A549 (cell line): ENCODE results near the gene ELF2. TPM values are rescaled to one million over a fixed set of nuclear protein-coding genes. Genes with fewer than 3 reads are reported as not detected.
A peak's percentile ranks its signal among the peaks of the same experiment; 100 is the strongest.

Experiments
- ATAC-seq, 2 experiments: fragments of 200-7000 bp in 1 of 2; fragments of >200 bp in 1 of 2; cut with Nextera tagmentation in 1 of 2; cut with Tn5 transposase in 1 of 2; 3 replicates each; pipeline versions ENCODE4 v1.8.0 to v1.9.1; 2018 to 2020; ENCODE audit warnings: mild to moderate bottlenecking in 1 of 2, moderate library complexity in 1 of 2
- CTCF ChIA-PET: fragments of 300-600 bp; sonication (Branson Sonifier 250); formaldehyde crosslinking; extraction: SDS; loops from one replicate; lab custom pipeline; 2021; ENCODE audit warnings: antibody characterized with exemption, inconsistent platforms; lab: Yijun Ruan, JAX
- POLR2A ChIA-PET: fragments of 350-600 bp; formaldehyde crosslinking; extraction: SDS; loops from one replicate; lab custom pipeline; 2021; ENCODE audit warnings: antibody characterized with exemption, inconsistent platforms; lab: Yijun Ruan, JAX
- DNase-seq, 2 experiments: peaks; one replicate each; pipeline versions ENCODE4 v3.0.0 to v3.0.0-alpha.2; 2011 to 2016; ENCODE audit warnings: low read depth in 1 of 2, low spot score in 1 of 2
- FAIRE-seq: peaks from 2 replicates; lab custom pipeline; 2011; peaks lifted over from hg19 to GRCh38; lab: Jason Lieb, UNC
- H3K27ac ChIP-seq, 2 experiments: fragments of >200 bp; sonication (Bioruptor Twin); formaldehyde crosslinking; 3 replicates each; pipeline ENCODE4 v1.5.1; 2016 to 2017
- H3K4me1 ChIP-seq: fragments of >200 bp; sonication (Bioruptor Twin); formaldehyde crosslinking; 3 replicates; pipeline ENCODE4 v1.6.1; 2016
- H3K4me2 ChIP-seq: fragments of >200 bp; sonication (Bioruptor Twin); formaldehyde crosslinking; 3 replicates; pipeline ENCODE4 v1.6.1; 2016
- H3K4me3 ChIP-seq: fragments of >200 bp; sonication (Bioruptor Twin); formaldehyde crosslinking; 3 replicates; pipeline ENCODE4 v1.5.1; 2016
- H3K9me3 ChIP-seq: fragments of >200 bp; sonication (Bioruptor Twin); formaldehyde crosslinking; 3 replicates; pipeline ENCODE4 v1.6.1; 2016
- BHLHE40 ChIP-seq: IDR thresholded peaks from 2 replicates; pipeline ENCODE4 v1.6.1; 2012; ENCODE audit warnings: low read depth, low read length, inconsistent platforms
- CBX2 ChIP-seq: fragments of 200-600 bp; sonication (generic); IDR thresholded peaks from 2 replicates; pipeline ENCODE4 v1.6.1; 2016; ENCODE audit warnings: low read depth, mild to moderate bottlenecking, borderline replicate concordance
- CEBPB ChIP-seq, 2 experiments: fragments of >200 bp in 1 of 2; sonication (Bioruptor Twin) in 1 of 2; formaldehyde crosslinking in 1 of 2; IDR thresholded peaks; 2 replicates each; pipeline ENCODE4 v1.6.1; 2012 to 2016
- CHD2 ChIP-seq: fragments of 150-350 bp; IDR thresholded peaks from 2 replicates; pipeline ENCODE4 v1.6.1; 2014; ENCODE audit warnings: low read length; ENCODE audit not compliant: partially characterized antibody
- CHD4 ChIP-seq: fragments of 200-600 bp; sonication (generic); IDR thresholded peaks from 2 replicates; pipeline ENCODE4 v1.6.1; 2016; ENCODE audit warnings: antibody characterized with exemption, mild to moderate bottlenecking, borderline replicate concordance
- EHF ChIP-seq: fragments of 250-450 bp; sonication (Bioruptor Pico); IDR thresholded peaks from 2 replicates; pipeline ENCODE4 v1.5.0; 2020; ENCODE audit warnings: mild to moderate bottlenecking
- EHMT2 ChIP-seq: fragments of 200-600 bp; sonication (generic); IDR thresholded peaks from 2 replicates; pipeline ENCODE4 v1.6.1; 2016; ENCODE audit warnings: antibody characterized with exemption, low read depth, mild to moderate bottlenecking, moderate library complexity
- EP300 ChIP-seq, 2 experiments: fragments of >200 bp; sonication (Bioruptor Twin); formaldehyde crosslinking; IDR thresholded peaks; 2 replicates in 1 of 2; 3 replicates in 1 of 2; pipeline ENCODE4 v1.6.1; 2016 to 2017
- FOSB ChIP-seq: fragments of 250-450 bp; sonication (Bioruptor Pico); IDR thresholded peaks from 2 replicates; pipeline ENCODE4 v1.5.0; 2020; ENCODE audit warnings: mild to moderate bottlenecking, moderate library complexity
- FOSL2 ChIP-seq, 2 experiments: fragments of 450-650 bp in 1 of 2; fragments of >200 bp in 1 of 2; sonication (Bioruptor Twin) in 1 of 2; formaldehyde crosslinking; IDR thresholded peaks; 2 replicates each; pipeline versions ENCODE4 v1.5.0 to v1.6.1; 2016 to 2020; ENCODE audit warnings: mild to moderate bottlenecking in 1 of 2, moderate library complexity in 1 of 2
- FOXS1 ChIP-seq: fragments of 250-450 bp; sonication (Bioruptor Pico); IDR thresholded peaks from 2 replicates; pipeline ENCODE4 v1.5.0; 2020; ENCODE audit warnings: mild to moderate bottlenecking, moderate library complexity
- HMGXB4 ChIP-seq: fragments of 250-450 bp; sonication (Bioruptor Pico); IDR thresholded peaks from 2 replicates; pipeline ENCODE4 v1.5.0; 2021; ENCODE audit warnings: mild to moderate bottlenecking, moderate library complexity, borderline replicate concordance
- HOXB13 ChIP-seq: fragments of 250-450 bp; sonication (Bioruptor Pico); IDR thresholded peaks from 2 replicates; pipeline ENCODE4 v1.5.0; 2020; ENCODE audit warnings: low read depth, mild to moderate bottlenecking, moderate library complexity
- JUN ChIP-seq, 2 experiments: fragments of >200 bp; sonication (Bioruptor Twin); formaldehyde crosslinking; IDR thresholded peaks; 2 replicates in 1 of 2; 3 replicates in 1 of 2; pipeline ENCODE4 v1.6.1; 2016 to 2017
- JUNB ChIP-seq: fragments of >200 bp; sonication (Bioruptor Twin); formaldehyde crosslinking; IDR thresholded peaks from 2 replicates; pipeline ENCODE4 v1.6.1; 2016
- KDM5A ChIP-seq: fragments of 200-600 bp; sonication (generic); IDR thresholded peaks from 2 replicates; pipeline ENCODE4 v1.6.1; 2016; ENCODE audit warnings: antibody characterized with exemption, mild to moderate bottlenecking
- MAFK ChIP-seq: fragments of 450-650 bp; IDR thresholded peaks from 2 replicates; pipeline ENCODE4 v1.6.1; 2014; ENCODE audit not compliant: partially characterized antibody
- MAX ChIP-seq: IDR thresholded peaks from 2 replicates; pipeline ENCODE4 v1.6.1; 2012
- NFE2L2 ChIP-seq: fragments of 150-350 bp; conservative IDR thresholded peaks from 2 replicates; pipeline ENCODE4 v1.6.1; 2014; ENCODE audit warnings: low read length
- NPAS2 ChIP-seq: fragments of 250-450 bp; sonication (Bioruptor Pico); IDR thresholded peaks from 2 replicates; pipeline ENCODE4 v1.8.0; 2022; ENCODE audit warnings: mild to moderate bottlenecking, moderate library complexity, borderline replicate concordance
- NR3C1 ChIP-seq: fragments of >200 bp; sonication (Bioruptor Twin); formaldehyde crosslinking; IDR thresholded peaks from 3 replicates; pipeline ENCODE4 v1.6.1; 2017
- PHF8 ChIP-seq: fragments of 200-600 bp; sonication (generic); IDR thresholded peaks from 2 replicates; pipeline ENCODE4 v1.6.1; 2016; ENCODE audit warnings: low read depth, mild to moderate bottlenecking, antibody characterized with exemption, moderate library complexity, borderline replicate concordance
- POLR2A ChIP-seq: IDR thresholded peaks from 2 replicates; pipeline ENCODE4 v1.6.1; 2012; ENCODE audit warnings: mild to moderate bottlenecking, low read length
- POLR2AphosphoS2 ChIP-seq: conservative IDR thresholded peaks from 2 replicates; pipeline ENCODE4 v1.6.1; 2012; ENCODE audit warnings: low read length, improper control_type of control experiment, inconsistent platforms
- RAD21 ChIP-seq, 2 experiments: fragments of >200 bp in 1 of 2; sonication (Bioruptor Twin) in 1 of 2; formaldehyde crosslinking in 1 of 2; IDR thresholded peaks in 1 of 2; conservative IDR thresholded peaks in 1 of 2; 2 replicates in 1 of 2; 3 replicates in 1 of 2; pipeline ENCODE4 v1.6.1; 2012 to 2018; ENCODE audit warnings: inconsistent platforms in 1 of 2
- RARB ChIP-seq: fragments of 250-450 bp; sonication (Bioruptor Pico); IDR thresholded peaks from 2 replicates; pipeline ENCODE4 v1.8.0; 2021; ENCODE audit warnings: mild to moderate bottlenecking, moderate library complexity
- RNF2 ChIP-seq: fragments of 200-600 bp; sonication (generic); IDR thresholded peaks from 2 replicates; pipeline ENCODE4 v1.6.1; 2016; ENCODE audit warnings: low read depth, mild to moderate bottlenecking, antibody characterized with exemption, moderate library complexity, borderline replicate concordance
- TFCP2L1 ChIP-seq: fragments of 250-450 bp; sonication (Bioruptor Pico); IDR thresholded peaks from 2 replicates; pipeline ENCODE4 v1.5.0; 2021; ENCODE audit warnings: mild to moderate bottlenecking
- TP53 ChIP-seq: fragments of 250-450 bp; sonication (Bioruptor Pico); IDR thresholded peaks from 2 replicates; pipeline ENCODE4 v1.5.0; 2021; ENCODE audit warnings: mild to moderate bottlenecking, moderate library complexity
- ZC3H11A ChIP-seq: fragments of 450-650 bp; IDR thresholded peaks from 2 replicates; pipeline ENCODE4 v1.6.1; 2014; ENCODE audit warnings: antibody characterized with exemption, mild to moderate bottlenecking
- WGBS: methylation state at CpG from one replicate; pipeline ENCODE4 v1.1.6; 2017; ENCODE audit errors: missing lambda C conversion rate; 5-methylcytosine and 5-hydroxymethylcytosine counted together
- polyA plus RNA-seq, 4 experiments: library from polyadenylated mRNA; depleted of rRNA in 3 of 4; stranded (reverse); fragments of >200 nt; fragmentation: RNase III in 1 of 4; extraction: RNeasy Plus Mini Kit Qiagen cat#74134 plus additional on column Dnase treatment in 1 of 4; gene quantifications; 2 replicates in 3 of 4; 3 replicates in 1 of 4; pipeline ENCODE4 v1.2.3, GENCODE V29; 2011 to 2017
- TF ChIP-seq, protein P1 (sequence below): fragments of >200 bp; sonication (Bioruptor Twin); formaldehyde crosslinking; IDR thresholded peaks from 3 replicates; pipeline ENCODE4 v1.5.1; 2016

Gene ELF2
- polyA plus RNA-seq, 2 of the 4 experiments (the other 2 are of a cell fraction): 12.7 to 24.3 TPM

GRCh38 chr4:139015269-139015947 is 161.6 kb downstream of the ELF2 start, which contains the start of gene NOCT (continued):
- TF ChIP-seq MAX (peak; percentile 93), HOXB13 (CRISPR knock-in tag) (no peak), EP300 (IDR thresholded peaks at IDR 0.05) (no peak; a peak in 1 of 5 replicates), ZC3H11A (no peak), RAD21 (conservative IDR thresholded peaks at IDR 0.05 in 1 of 2, IDR thresholded peaks at IDR 0.05 in 1 of 2) (no peak), RARB (CRISPR knock-in tag) (no peak), PHF8 (no peak), MAFK (no peak), POLR2AphosphoS2 (no peak), FOSB (no peak), KDM5A (no peak), CHD4 (no peak), POLR2A (peak; percentile 95), EHF (CRISPR knock-in tag) (no peak), FOSL2 (IDR thresholded peaks at IDR 0.05) (no peak), FOSL2 (CRISPR knock-in tag; IDR thresholded peaks at IDR 0.05) (no peak), NPAS2 (CRISPR knock-in tag) (no peak), FOXS1 (no peak), CBX2 (no peak), HMGXB4 (no peak), JUNB (no peak), CHD2 (peak; percentile 66), EHMT2 (no peak), RNF2 (no peak), TFCP2L1 (no peak)

GRCh38 chr4:139014371-139015268 is 162.4 kb downstream of the ELF2 start:
- no peaks in the 10 kb centered on the region for H3K9me3 ChIP-seq
- POLR2A ChIA-PET: interaction anchor here (0.7 to 1.7 kb wide), 8 partner anchors 10 to 117 kb away, joined by 3 to 7 read pairs (median 3); no protein-coding TSS in a partner anchor
- FAIRE-seq (no peak), ATAC-seq (peak; percentile 59), DNase-seq (peak; percentile 77 to 84)
- CTCF ChIA-PET: interaction anchor here (0.9 to 4.1 kb wide), 2 partner anchors 13 to 16 kb away, joined by 4 to 32 read pairs; no protein-coding TSS in a partner anchor
- H3K27ac ChIP-seq: peak overlapping the region; percentile 84 to 99
- H3K4me2 ChIP-seq: peak overlapping the region; percentile 91
- peak overlapping the region; percentile 91 for H3K4me3 ChIP-seq
- H3K4me1 ChIP-seq: peaks cover 50% of the 10 kb centered on the region
- WGBS: 4% methylated on average over 9 of the region's 9 CpGs
- TF ChIP-seq BHLHE40: no peak
- TF ChIP-seq HMGXB4: no peak; the same call in 1 of the 2 replicates
- TF ChIP-seq NFE2L2: no peak
- TF ChIP-seq EHMT2: no peak
- peak; percentile 99 for TF ChIP-seq MAFK
- TF ChIP-seq FOSB: peak; percentile 78; the same call in 1 of the 2 replicates
- peak; percentile 78 for TF ChIP-seq FOSL2 (IDR thresholded peaks at IDR 0.05)
- peak; percentile 94 for TF ChIP-seq FOSL2 (CRISPR knock-in tag; IDR thresholded peaks at IDR 0.05)
- 0 out of 2 replicates have a peak, but pooled peaks have one; percentile 21 for TF ChIP-seq TP53 (CRISPR knock-in tag)
- no peak for TF ChIP-seq CHD4
- TF ChIP-seq RARB (CRISPR knock-in tag): 0 out of 2 replicates have a peak, but pooled peaks have one; percentile 44
- TF ChIP-seq NR3C1: no peak
- peak in 1 of 2 experiments; percentile 26; a peak in 1 of 4 replicates for TF ChIP-seq CEBPB (IDR thresholded peaks at IDR 0.05)
- TF ChIP-seq, protein P1, sequence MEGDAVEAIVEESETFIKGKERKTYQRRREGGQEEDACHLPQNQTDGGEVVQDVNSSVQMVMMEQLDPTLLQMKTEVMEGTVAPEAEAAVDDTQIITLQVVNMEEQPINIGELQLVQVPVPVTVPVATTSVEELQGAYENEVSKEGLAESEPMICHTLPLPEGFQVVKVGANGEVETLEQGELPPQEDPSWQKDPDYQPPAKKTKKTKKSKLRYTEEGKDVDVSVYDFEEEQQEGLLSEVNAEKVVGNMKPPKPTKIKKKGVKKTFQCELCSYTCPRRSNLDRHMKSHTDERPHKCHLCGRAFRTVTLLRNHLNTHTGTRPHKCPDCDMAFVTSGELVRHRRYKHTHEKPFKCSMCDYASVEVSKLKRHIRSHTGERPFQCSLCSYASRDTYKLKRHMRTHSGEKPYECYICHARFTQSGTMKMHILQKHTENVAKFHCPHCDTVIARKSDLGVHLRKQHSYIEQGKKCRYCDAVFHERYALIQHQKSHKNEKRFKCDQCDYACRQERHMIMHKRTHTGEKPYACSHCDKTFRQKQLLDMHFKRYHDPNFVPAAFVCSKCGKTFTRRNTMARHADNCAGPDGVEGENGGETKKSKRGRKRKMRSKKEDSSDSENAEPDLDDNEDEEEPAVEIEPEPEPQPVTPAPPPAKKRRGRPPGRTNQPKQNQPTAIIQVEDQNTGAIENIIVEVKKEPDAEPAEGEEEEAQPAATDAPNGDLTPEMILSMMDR: no peak
- TF ChIP-seq RAD21 (conservative IDR thresholded peaks at IDR 0.05 in 1 of 2, IDR thresholded peaks at IDR 0.05 in 1 of 2): no peak
- TF ChIP-seq JUN (IDR thresholded peaks at IDR 0.05): peak in 1 of 2 experiments; percentile 30; a peak in 2 of 5 replicates
